Activated T-helper 17 cell treated with anti-CD3 and anti-CD28 coated beads, Interleukin-2, amount 50 U/mL, for 72 hours (primary cell): Measurements from ENCODE around the gene LARGE1. TPM values are rescaled to one million over a fixed set of nuclear protein-coding genes. Genes with fewer than 3 reads are reported as not detected.

Source experiments
- ATAC-seq: fragments of 150-1000 bp; cut with Tn5 transposase; replicated peaks from 2 replicates; pipeline ENCODE4 v1.10.0; 2021; ENCODE audit warnings: mild to moderate bottlenecking, moderate library complexity
- H3K27ac Mint-ChIP-seq: one replicate; pipeline ENCODE4 v1.8.0; 2022; ENCODE audit warnings: mixed read lengths
- H3K27me3 Mint-ChIP-seq: one replicate; pipeline ENCODE4 v1.8.0; 2022; ENCODE audit warnings: mixed read lengths
- H3K36me3 Mint-ChIP-seq: one replicate; pipeline ENCODE4 v1.8.0; 2022; ENCODE audit warnings: low read depth, mild to moderate bottlenecking, mixed read lengths
- H3K4me1 Mint-ChIP-seq: one replicate; pipeline ENCODE4 v1.8.0; 2022; ENCODE audit warnings: mixed read lengths
- H3K4me3 Mint-ChIP-seq: one replicate; pipeline ENCODE4 v1.8.0; 2022; ENCODE audit warnings: mild to moderate bottlenecking, mixed read lengths
- H3K9me3 Mint-ChIP-seq: one replicate; pipeline ENCODE4 v1.8.0; 2022; ENCODE audit warnings: mixed read lengths
- total RNA-seq, 2 donors: library from RNA; stranded (reverse); gene quantifications; one replicate each; pipeline ENCODE4 v1.2.3, GENCODE V29; 2022

LARGE1 gene
- total RNA-seq, 2 donors from 2014 or later = 0.45 to 0.73 TPM

GRCh38 chr22:33421859-33422258 lies 498.4 kb downstream of the LARGE1 start:
- no peaks in the 10 kb centered on the region for H3K36me3 Mint-ChIP-seq
- ATAC-seq = no peak
- H3K27ac Mint-ChIP-seq = no peak overlapping the region
- H3K9me3 Mint-ChIP-seq = peaks cover 12% of the 10 kb centered on the region
- H3K4me1 Mint-ChIP-seq = no peaks in the 10 kb centered on the region
- H3K27me3 Mint-ChIP-seq = no peaks in the 10 kb centered on the region
- H3K4me3 Mint-ChIP-seq = no peak overlapping the region

GRCh38 chr22:33418484-33418883 lies 501.8 kb downstream of the LARGE1 start:
- peaks cover 9% of the 10 kb centered on the region for H3K9me3 Mint-ChIP-seq
- H3K27me3 Mint-ChIP-seq = no peaks in the 10 kb centered on the region
- ATAC-seq = no peak
- no peak overlapping the region for H3K4me3 Mint-ChIP-seq
- no peaks in the 10 kb centered on the region for H3K36me3 Mint-ChIP-seq
- no peak overlapping the region for H3K27ac Mint-ChIP-seq
- no peaks in the 10 kb centered on the region for H3K4me1 Mint-ChIP-seq

GRCh38 chr22:33415401-33415800 lies 504.9 kb downstream of the LARGE1 start:
- no peak overlapping the region for H3K4me3 Mint-ChIP-seq
- no peak for ATAC-seq
- H3K27me3 Mint-ChIP-seq = no peaks in the 10 kb centered on the region
- peaks cover 4% of the 10 kb centered on the region for H3K9me3 Mint-ChIP-seq
- H3K4me1 Mint-ChIP-seq = no peaks in the 10 kb centered on the region
- no peak overlapping the region for H3K27ac Mint-ChIP-seq
- H3K36me3 Mint-ChIP-seq = no peaks in the 10 kb centered on the region

- H3K27me3 Mint-ChIP-seq = no peaks in the 10 kb centered on the region
- peaks cover 4% of the 10 kb centered on the region for H3K9me3 Mint-ChIP-seq
- H3K4me1 Mint-ChIP-seq = no peaks in the 10 kb centered on the region
- no peak for ATAC-seq
- no peak overlapping the region for H3K27ac Mint-ChIP-seq
- H3K4me3 Mint-ChIP-seq = no peak overlapping the region
- H3K36me3 Mint-ChIP-seq = no peaks in the 10 kb centered on the region
Measured at GRCh38 chr22:33409079-33409478, 511.2 kb downstream of the LARGE1 start.

GRCh38 chr22:33405194-33405593 lies 515.1 kb downstream of the LARGE1 start:
- no peak overlapping the region for H3K27ac Mint-ChIP-seq
- H3K9me3 Mint-ChIP-seq = peaks cover 4% of the 10 kb centered on the region
- H3K36me3 Mint-ChIP-seq = no peaks in the 10 kb centered on the region
- no peak overlapping the region for H3K4me3 Mint-ChIP-seq
- ATAC-seq = no peak
- H3K27me3 Mint-ChIP-seq = no peaks in the 10 kb centered on the region
- no peaks in the 10 kb centered on the region for H3K4me1 Mint-ChIP-seq

GRCh38 chr22:33404723-33405122 lies 515.6 kb downstream of the LARGE1 start:
- Mint-ChIP-seq H3K36me3 (no peaks in the 10 kb centered on the region), H3K4me3 (no peak overlapping the region), H3K27me3 (no peaks in the 10 kb centered on the region), H3K9me3 (peaks cover 7% of the 10 kb centered on the region), H3K27ac (no peak overlapping the region), H3K4me1 (no peaks in the 10 kb centered on the region)
- ATAC-seq = no peak

GRCh38 chr22:33402325-33402724 lies 518.0 kb downstream of the LARGE1 start:
- Mint-ChIP-seq H3K36me3 (no peaks in the 10 kb centered on the region), H3K9me3 (peaks cover 3% of the 10 kb centered on the region), H3K4me3 (no peak overlapping the region), H3K27ac (no peak overlapping the region), H3K27me3 (no peaks in the 10 kb centered on the region), H3K4me1 (no peaks in the 10 kb centered on the region)
- no peak for ATAC-seq

DNA sequence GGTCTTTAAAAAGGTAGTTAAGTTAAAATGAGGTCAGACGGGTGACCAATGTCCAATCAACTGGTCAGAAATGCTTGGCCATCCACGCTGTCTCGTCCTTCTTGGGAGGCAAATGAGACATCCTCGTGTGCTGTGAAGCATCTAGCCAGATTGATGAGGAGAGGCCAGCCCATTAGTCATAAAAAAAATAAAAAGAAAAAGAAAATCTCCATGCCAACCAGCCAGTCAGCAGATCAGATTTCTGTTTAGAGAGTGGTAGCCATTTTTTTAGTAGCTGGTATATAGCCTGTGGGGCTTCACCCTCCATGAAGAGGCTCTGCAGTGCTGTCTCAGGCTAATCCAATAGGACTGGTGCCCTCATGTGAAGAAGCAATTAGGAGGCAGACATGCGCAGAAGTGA lies 519.0 kb downstream of the LARGE1 start:
- H3K4me3 Mint-ChIP-seq = no peak overlapping the region
- peaks cover 8% of the 10 kb centered on the region for H3K9me3 Mint-ChIP-seq
- no peak for ATAC-seq
- H3K27me3 Mint-ChIP-seq = no peaks in the 10 kb centered on the region
- H3K4me1 Mint-ChIP-seq = no peaks in the 10 kb centered on the region
- H3K27ac Mint-ChIP-seq = no peak overlapping the region
- H3K36me3 Mint-ChIP-seq = no peaks in the 10 kb centered on the region

DNA sequence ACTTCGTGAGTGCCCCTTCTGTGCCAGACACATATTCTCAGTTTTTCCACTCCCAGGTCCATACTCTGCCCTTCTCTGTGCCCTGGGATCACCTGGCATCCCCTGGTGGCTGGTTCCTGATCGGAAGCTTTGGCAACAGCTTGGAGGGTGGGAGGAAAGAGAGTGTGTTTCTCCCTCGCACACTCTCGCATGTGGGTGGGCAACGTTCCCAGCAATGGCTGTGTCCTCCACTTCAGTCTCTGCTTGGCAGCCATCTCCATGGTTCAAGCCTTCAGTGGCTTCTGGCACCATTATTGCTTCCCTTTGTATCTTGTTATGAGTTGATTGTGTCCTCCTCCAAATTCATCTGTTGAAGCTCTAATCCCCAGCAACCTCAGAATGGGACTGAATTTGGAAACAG lies 519.4 kb downstream of the LARGE1 start:
- H3K9me3 Mint-ChIP-seq = peaks cover 8% of the 10 kb centered on the region
- no peak for ATAC-seq
- H3K4me1 Mint-ChIP-seq = no peaks in the 10 kb centered on the region
- no peak overlapping the region for H3K27ac Mint-ChIP-seq
- H3K36me3 Mint-ChIP-seq = no peaks in the 10 kb centered on the region
- H3K4me3 Mint-ChIP-seq = no peak overlapping the region
- H3K27me3 Mint-ChIP-seq = no peaks in the 10 kb centered on the region

- Mint-ChIP-seq H3K9me3 (peaks cover 8% of the 10 kb centered on the region), H3K36me3 (no peaks in the 10 kb centered on the region)
- ATAC-seq = no peak
Measured at GRCh38 chr22:33400061-33400840, 520.0 kb downstream of the LARGE1 start.

GRCh38 chr22:33397381-33397907 lies 522.8 kb downstream of the LARGE1 start:
- Mint-ChIP-seq H3K27me3 (no peaks in the 10 kb centered on the region), H3K4me1 (no peaks in the 10 kb centered on the region), H3K27ac (no peak overlapping the region), H3K36me3 (no peaks in the 10 kb centered on the region), H3K4me3 (no peak overlapping the region), H3K9me3 (peaks cover 8% of the 10 kb centered on the region)
- ATAC-seq = no peak

More at GRCh38 chr22:33400061-33400840, 520.0 kb downstream of the LARGE1 start:
- Mint-ChIP-seq H3K27me3 (no peaks in the 10 kb centered on the region), H3K4me3 (no peak overlapping the region), H3K4me1 (no peaks in the 10 kb centered on the region), H3K27ac (no peak overlapping the region)

DNA sequence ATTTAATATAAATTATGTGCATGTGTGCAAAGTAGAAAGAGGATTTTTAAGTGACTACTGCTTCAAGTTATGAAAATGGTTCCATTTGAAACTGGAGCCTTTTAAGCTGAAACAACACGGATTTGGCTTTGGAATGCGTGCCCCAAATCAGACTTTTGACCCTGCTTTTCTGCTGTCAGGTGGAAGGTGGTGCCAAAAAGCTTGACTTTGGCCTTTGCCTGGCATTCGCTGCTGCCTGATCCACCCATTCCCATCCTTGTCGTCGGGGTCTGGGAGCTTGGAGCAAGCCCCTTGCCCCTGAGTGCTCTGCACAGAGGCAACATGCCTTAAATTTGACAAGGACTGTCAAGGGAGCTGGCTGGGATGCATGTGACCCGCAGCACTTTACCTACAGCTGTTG lies 526.8 kb downstream of the LARGE1 start:
- Mint-ChIP-seq H3K27me3 (no peaks in the 10 kb centered on the region), H3K4me1 (no peaks in the 10 kb centered on the region), H3K27ac (no peak overlapping the region), H3K9me3 (peaks cover 6% of the 10 kb centered on the region), H3K4me3 (no peak overlapping the region), H3K36me3 (no peaks in the 10 kb centered on the region)
- no peak for ATAC-seq

GRCh38 chr22:33391298-33391697 lies 529.0 kb downstream of the LARGE1 start:
- Mint-ChIP-seq H3K9me3 (peaks cover under 1% of the 10 kb centered on the region), H3K36me3 (no peaks in the 10 kb centered on the region), H3K27me3 (no peaks in the 10 kb centered on the region), H3K4me1 (no peaks in the 10 kb centered on the region), H3K27ac (no peak overlapping the region), H3K4me3 (no peak overlapping the region)
- no peak for ATAC-seq

GRCh38 chr22:33389936-33390335 lies 530.3 kb downstream of the LARGE1 start:
- ATAC-seq = no peak
- Mint-ChIP-seq H3K36me3 (no peaks in the 10 kb centered on the region), H3K4me3 (no peak overlapping the region), H3K9me3 (no peaks in the 10 kb centered on the region), H3K27me3 (no peaks in the 10 kb centered on the region), H3K27ac (no peak overlapping the region), H3K4me1 (no peaks in the 10 kb centered on the region)

DNA sequence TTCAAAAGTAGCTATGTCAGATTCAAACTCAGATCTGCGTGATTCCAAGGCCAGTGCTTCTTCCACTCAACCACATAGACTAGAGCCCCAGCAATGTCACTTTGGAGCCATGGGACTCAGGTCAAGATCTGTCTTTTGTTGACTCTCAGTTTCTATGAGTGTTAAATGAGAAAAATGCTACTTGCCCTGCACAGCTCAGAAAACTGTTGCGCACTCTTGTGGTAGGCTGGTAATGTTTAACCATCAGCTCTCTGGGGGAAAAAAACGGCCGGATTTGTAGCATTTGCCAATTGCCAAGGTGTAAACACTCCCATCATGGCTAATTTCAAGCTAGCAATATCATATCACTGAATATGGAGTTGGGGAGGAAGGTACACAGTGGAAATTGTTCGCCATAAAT lies 534.0 kb downstream of the LARGE1 start:
- Mint-ChIP-seq H3K27ac (no peak overlapping the region), H3K4me1 (no peaks in the 10 kb centered on the region), H3K4me3 (no peak overlapping the region), H3K27me3 (no peaks in the 10 kb centered on the region), H3K9me3 (peaks cover 4% of the 10 kb centered on the region), H3K36me3 (no peaks in the 10 kb centered on the region)
- no peak for ATAC-seq
